DOHH2 (cell line): ENCODE results near the gene IFNAR2.

Experiments
- H3F3A ChIP-seq: fragments of 200-600 bp; sonication (generic), shearing (Covaris generic); 2 replicates; pipeline ENCODE4 v1.6.0; 2016; ENCODE audit warnings: antibody characterized with exemption, mild to moderate bottlenecking; ENCODE audit not compliant: control insufficient read depth, insufficient read depth
- H3K27ac ChIP-seq: fragments of 200-600 bp; sonication (generic); 2 replicates; pipeline ENCODE4 v1.5.1; 2014; ENCODE audit warnings: low read depth, mild to moderate bottlenecking, low read length, moderate library complexity
- H3K27me3 ChIP-seq: fragments of 200-600 bp; sonication (generic); 2 replicates; pipeline ENCODE4 v1.6.1; 2014; ENCODE audit warnings: mild to moderate bottlenecking, low read length, mixed read lengths; ENCODE audit not compliant: control insufficient read depth
- H3K36me3 ChIP-seq: fragments of 200-600 bp; sonication (generic); 2 replicates; pipeline ENCODE4 v1.6.1; 2014; ENCODE audit warnings: mild to moderate bottlenecking, low read length, moderate library complexity, mixed read lengths; ENCODE audit not compliant: control insufficient read depth
- H3K4me1 ChIP-seq: fragments of 200-600 bp; sonication (generic); 2 replicates; pipeline ENCODE4 v1.6.1; 2014; ENCODE audit warnings: mild to moderate bottlenecking, low read length, mixed read lengths; ENCODE audit not compliant: control insufficient read depth
- H3K4me2 ChIP-seq: fragments of 200-600 bp; sonication (generic); 2 replicates; pipeline ENCODE4 v1.6.0; 2014; ENCODE audit warnings: mild to moderate bottlenecking, low read length, moderate library complexity
- H3K4me3 ChIP-seq: fragments of 200-600 bp; sonication (generic); 2 replicates; pipeline ENCODE4 v1.5.1; 2014; ENCODE audit warnings: mild to moderate bottlenecking, low read length, mixed read lengths
- H3K79me2 ChIP-seq: fragments of 200-600 bp; sonication (generic); 2 replicates; pipeline ENCODE4 v1.6.1; 2014; ENCODE audit warnings: mild to moderate bottlenecking, low read length, mixed read lengths; ENCODE audit not compliant: control insufficient read depth
- H3K9me2 ChIP-seq: fragments of 200-600 bp; sonication (generic); replicated peaks from 2 replicates; pipeline ENCODE4 v1.6.1; 2014; ENCODE audit warnings: mild to moderate bottlenecking, low read length, mixed read lengths; ENCODE audit not compliant: control insufficient read depth
- H3K9me3 ChIP-seq: fragments of 200-600 bp; sonication (generic); 2 replicates; pipeline ENCODE4 v1.6.1; 2014; ENCODE audit warnings: antibody characterized with exemption, low read length, mixed read lengths; ENCODE audit not compliant: control insufficient read depth, insufficient read depth
- H4K20me1 ChIP-seq: fragments of 200-600 bp; sonication (generic); 2 replicates; pipeline ENCODE4 v1.6.0; 2014; ENCODE audit warnings: low read depth, mild to moderate bottlenecking, antibody characterized with exemption, low read length, moderate library complexity; ENCODE audit not compliant: control insufficient read depth, insufficient read depth
- EZH2phosphoT487 ChIP-seq: fragments of 200-600 bp; sonication (generic); IDR thresholded peaks from 2 replicates; pipeline ENCODE4 v1.6.1; 2017; ENCODE audit warnings: borderline replicate concordance, mild to moderate bottlenecking, antibody characterized with exemption, low read length, moderate library complexity, mixed read lengths
- TF ChIP-seq, protein P1 (sequence below): fragments of 200-600 bp; sonication (generic); IDR thresholded peaks from one replicate; pipeline ENCODE4 v1.5.1; 2014; ENCODE audit warnings: antibody characterized with exemption, mild to moderate bottlenecking, low read depth, low read length; ENCODE audit not compliant: poor library complexity, severe bottlenecking

IFNAR2 gene

DNA sequence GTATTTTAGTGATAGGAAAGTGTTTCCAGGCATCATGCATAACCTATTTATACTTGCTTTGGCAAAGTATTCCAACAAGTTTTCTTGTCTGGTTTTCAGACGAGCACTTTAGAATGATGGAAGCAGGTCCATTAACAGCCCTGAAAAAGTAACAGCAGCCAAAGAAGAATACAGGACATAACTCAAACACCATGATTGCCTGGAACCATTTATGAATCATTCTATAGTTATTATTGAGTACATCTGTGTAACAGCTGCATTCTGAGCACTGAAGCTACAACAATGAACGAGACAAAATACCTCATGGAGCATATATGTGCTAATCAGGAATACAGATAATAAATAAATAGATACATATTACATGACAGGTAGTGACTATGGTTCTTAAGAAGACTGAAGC lies 49.0 kb downstream of the IFNAR2 start:
- Histone ChIP-seq H3K9me2 (no peaks in the 10 kb centered on the region), H3K9me3 (peaks cover 18% of the 10 kb centered on the region; the same call in 1 of the 2 replicates), H3K79me2 (no peaks in the 10 kb centered on the region), H3K27me3 (no peaks in the 10 kb centered on the region), H3K4me2 (no peak overlapping the region), H3F3A (no peaks in the 10 kb centered on the region; the same call in 1 of the 2 replicates), H3K4me1 (no peaks in the 10 kb centered on the region), H3K4me3 (no peak overlapping the region), H3K36me3 (peaks cover 75% of the 10 kb centered on the region), H4K20me1 (no peaks in the 10 kb centered on the region), H3K27ac (no peak overlapping the region)
- TF ChIP-seq, protein P1, sequence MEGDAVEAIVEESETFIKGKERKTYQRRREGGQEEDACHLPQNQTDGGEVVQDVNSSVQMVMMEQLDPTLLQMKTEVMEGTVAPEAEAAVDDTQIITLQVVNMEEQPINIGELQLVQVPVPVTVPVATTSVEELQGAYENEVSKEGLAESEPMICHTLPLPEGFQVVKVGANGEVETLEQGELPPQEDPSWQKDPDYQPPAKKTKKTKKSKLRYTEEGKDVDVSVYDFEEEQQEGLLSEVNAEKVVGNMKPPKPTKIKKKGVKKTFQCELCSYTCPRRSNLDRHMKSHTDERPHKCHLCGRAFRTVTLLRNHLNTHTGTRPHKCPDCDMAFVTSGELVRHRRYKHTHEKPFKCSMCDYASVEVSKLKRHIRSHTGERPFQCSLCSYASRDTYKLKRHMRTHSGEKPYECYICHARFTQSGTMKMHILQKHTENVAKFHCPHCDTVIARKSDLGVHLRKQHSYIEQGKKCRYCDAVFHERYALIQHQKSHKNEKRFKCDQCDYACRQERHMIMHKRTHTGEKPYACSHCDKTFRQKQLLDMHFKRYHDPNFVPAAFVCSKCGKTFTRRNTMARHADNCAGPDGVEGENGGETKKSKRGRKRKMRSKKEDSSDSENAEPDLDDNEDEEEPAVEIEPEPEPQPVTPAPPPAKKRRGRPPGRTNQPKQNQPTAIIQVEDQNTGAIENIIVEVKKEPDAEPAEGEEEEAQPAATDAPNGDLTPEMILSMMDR: no peak

DNA sequence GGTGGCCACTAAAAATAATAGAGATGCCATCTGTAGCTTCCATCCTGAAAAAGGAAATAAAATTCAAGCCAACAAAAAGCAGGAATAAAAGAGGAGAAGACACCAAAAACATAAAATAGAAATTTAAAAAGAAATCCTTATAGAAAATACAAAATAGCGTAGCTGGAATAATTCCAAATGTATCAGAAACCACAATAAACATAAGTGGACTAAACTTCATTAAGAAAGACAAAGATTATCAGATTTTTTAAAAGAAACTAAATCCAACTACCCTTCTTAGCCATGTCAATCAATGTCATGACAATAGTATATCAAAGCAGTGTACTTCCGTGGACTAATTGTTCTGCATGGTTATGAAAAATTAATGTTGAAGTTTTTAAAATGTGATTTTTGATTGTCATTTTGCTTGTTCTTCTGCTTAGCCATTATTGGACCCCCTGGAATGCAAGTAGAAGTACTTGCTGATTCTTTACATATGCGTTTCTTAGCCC lies 49.6 kb downstream of the IFNAR2 start:
- H3K79me2 ChIP-seq: no peaks in the 10 kb centered on the region
- H4K20me1 ChIP-seq: no peaks in the 10 kb centered on the region
- no peaks in the 10 kb centered on the region for H3K4me1 ChIP-seq
- no peaks in the 10 kb centered on the region for H3K9me2 ChIP-seq
- TF ChIP-seq, protein P1: no peak
- TF ChIP-seq EZH2phosphoT487: no peak
- H3K27ac ChIP-seq: no peak overlapping the region
- peaks cover 77% of the 10 kb centered on the region for H3K36me3 ChIP-seq
- H3K4me2 ChIP-seq: no peak overlapping the region
- H3F3A ChIP-seq: no peaks in the 10 kb centered on the region
- no peak overlapping the region for H3K4me3 ChIP-seq
- H3K9me3 ChIP-seq: peaks cover 18% of the 10 kb centered on the region; the same call in 1 of the 2 replicates
- H3K27me3 ChIP-seq: no peaks in the 10 kb centered on the region
